Measurements from ENCODE around the gene PRKCE. TPM values are rescaled to one million over a fixed set of nuclear protein-coding genes. Genes with fewer than 3 reads are reported as not detected.

PRKCE gene
- total RNA-seq, 6 experiments from 2014 or later: 5.2 to 18.8 (median 11.0) TPM

DNA sequence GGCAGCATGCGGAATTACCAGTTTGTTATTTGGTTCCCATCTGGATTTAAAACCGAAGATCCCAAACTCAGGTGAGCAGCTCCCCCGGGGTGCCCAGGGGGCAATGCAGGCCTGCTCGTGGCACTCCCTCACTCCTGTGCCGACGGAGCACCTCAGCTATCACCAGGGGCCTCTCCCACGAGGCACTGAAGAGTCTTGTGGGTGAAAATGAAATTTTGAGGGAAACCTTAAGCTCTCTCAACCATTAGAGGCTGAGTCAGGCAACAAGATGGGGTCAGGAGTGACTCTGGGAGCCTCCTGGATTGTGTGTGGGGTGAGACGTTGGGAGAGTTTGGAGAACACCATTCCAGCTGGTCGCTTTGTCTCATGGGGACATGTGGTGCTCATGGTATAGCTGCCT lies 189.0 kb downstream of the PRKCE start:
- Histone ChIP-seq H3K4me3 (no peak overlapping the region), H3K9me3 (no peaks in the 10 kb centered on the region), H3K27me3 (no peaks in the 10 kb centered on the region), H3K36me3 (no peaks in the 10 kb centered on the region), H3K27ac (no peak overlapping the region), H3K4me1 (no peaks in the 10 kb centered on the region)
- ATAC-seq (no peak), DNase-seq (no peak)
- intact Hi-C loops (cut with DNase I): no loop called here
- TF ChIP-seq, protein P1, sequence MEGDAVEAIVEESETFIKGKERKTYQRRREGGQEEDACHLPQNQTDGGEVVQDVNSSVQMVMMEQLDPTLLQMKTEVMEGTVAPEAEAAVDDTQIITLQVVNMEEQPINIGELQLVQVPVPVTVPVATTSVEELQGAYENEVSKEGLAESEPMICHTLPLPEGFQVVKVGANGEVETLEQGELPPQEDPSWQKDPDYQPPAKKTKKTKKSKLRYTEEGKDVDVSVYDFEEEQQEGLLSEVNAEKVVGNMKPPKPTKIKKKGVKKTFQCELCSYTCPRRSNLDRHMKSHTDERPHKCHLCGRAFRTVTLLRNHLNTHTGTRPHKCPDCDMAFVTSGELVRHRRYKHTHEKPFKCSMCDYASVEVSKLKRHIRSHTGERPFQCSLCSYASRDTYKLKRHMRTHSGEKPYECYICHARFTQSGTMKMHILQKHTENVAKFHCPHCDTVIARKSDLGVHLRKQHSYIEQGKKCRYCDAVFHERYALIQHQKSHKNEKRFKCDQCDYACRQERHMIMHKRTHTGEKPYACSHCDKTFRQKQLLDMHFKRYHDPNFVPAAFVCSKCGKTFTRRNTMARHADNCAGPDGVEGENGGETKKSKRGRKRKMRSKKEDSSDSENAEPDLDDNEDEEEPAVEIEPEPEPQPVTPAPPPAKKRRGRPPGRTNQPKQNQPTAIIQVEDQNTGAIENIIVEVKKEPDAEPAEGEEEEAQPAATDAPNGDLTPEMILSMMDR (IDR thresholded peaks at IDR 0.05): no peak
- no peak for TF ChIP-seq POLR2A (IDR thresholded peaks at IDR 0.05)
- WGBS (ENCODE audit: insufficient coverage, low coverage, low lambda C conversion rate, missing lambda C conversion rate): 100% methylated on average over 3 of the region's 9 CpGs

DNA sequence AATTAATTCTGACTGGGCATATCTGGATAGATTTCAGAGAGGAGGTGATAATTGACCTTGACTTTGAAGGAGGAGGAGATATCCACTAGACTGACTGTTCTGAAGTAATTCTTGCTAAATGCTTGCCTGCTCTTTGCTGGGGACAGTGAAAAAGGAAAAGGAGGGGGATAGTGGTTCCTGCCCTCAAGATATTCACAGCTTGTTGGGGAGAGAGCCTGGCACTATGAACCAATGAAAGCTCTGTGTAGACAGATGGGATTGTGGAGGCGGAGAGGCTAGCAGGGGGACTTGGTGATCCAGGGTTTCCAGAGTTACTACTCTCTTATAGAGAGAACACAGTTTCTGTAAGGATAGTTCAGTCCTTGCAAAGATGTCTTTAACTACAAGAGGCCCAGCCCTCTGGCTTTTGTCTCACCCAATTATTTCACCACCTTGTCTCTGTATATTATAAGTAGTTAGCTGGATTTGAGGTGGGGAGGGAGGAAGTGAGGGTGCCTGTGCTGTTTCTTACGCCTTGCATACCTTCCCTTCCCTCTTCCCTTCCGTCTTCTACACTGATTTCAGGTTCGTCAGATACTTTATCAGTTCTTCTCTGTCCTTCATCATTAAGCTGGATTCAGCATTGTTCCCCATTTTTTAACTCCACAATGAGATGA lies 190.4 kb downstream of the PRKCE start:
- H3K27ac ChIP-seq: no peak overlapping the region
- H3K36me3 ChIP-seq: no peaks in the 10 kb centered on the region
- 84% methylated on average over 4 of the region's 4 CpGs for WGBS (ENCODE audit: insufficient coverage, low coverage, low lambda C conversion rate, missing lambda C conversion rate)
- H3K9me3 ChIP-seq: no peaks in the 10 kb centered on the region
- no peaks in the 10 kb centered on the region for H3K4me1 ChIP-seq
- DNase-seq (no peak), ATAC-seq (no peak)
- no peak overlapping the region for H3K4me3 ChIP-seq
- H3K27me3 ChIP-seq: no peaks in the 10 kb centered on the region
- intact Hi-C loops (cut with DNase I): no loop called here
- no peak for TF ChIP-seq POLR2A (IDR thresholded peaks at IDR 0.05)
- TF ChIP-seq, protein P1 (IDR thresholded peaks at IDR 0.05): no peak

DNA sequence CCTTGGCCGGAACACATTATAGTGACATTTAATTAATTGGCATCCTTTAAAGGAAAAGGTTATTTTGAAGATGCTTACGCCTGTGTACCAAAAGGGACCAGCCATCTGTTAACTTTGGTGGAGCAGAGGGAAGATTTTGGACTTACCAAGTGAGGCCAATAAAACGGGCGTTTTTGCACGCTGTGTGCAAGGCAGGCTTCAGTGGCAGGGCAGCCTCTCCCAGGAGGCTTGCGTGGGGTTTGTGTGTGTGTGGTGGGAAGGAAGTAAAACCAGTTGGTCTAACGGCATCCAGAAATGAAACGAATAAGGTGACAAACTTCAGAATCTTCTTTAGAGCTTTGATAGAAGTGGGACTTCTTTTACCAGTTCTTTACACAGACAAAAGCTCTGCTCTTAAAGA lies 191.7 kb downstream of the PRKCE start:
- no peaks in the 10 kb centered on the region for H3K9me3 ChIP-seq
- no peak for DNase-seq
- no peak for TF ChIP-seq POLR2A (IDR thresholded peaks at IDR 0.05)
- H3K4me3 ChIP-seq: no peak overlapping the region
- 66% methylated on average over 5 of the region's 8 CpGs for WGBS (ENCODE audit: insufficient coverage, low coverage, low lambda C conversion rate, missing lambda C conversion rate)
- H3K27me3 ChIP-seq: no peaks in the 10 kb centered on the region
- no peaks in the 10 kb centered on the region for H3K4me1 ChIP-seq
- H3K36me3 ChIP-seq: no peaks in the 10 kb centered on the region
- ATAC-seq: no peak
- intact Hi-C loops (cut with DNase I): no loop called here
- no peak overlapping the region for H3K27ac ChIP-seq

DNA sequence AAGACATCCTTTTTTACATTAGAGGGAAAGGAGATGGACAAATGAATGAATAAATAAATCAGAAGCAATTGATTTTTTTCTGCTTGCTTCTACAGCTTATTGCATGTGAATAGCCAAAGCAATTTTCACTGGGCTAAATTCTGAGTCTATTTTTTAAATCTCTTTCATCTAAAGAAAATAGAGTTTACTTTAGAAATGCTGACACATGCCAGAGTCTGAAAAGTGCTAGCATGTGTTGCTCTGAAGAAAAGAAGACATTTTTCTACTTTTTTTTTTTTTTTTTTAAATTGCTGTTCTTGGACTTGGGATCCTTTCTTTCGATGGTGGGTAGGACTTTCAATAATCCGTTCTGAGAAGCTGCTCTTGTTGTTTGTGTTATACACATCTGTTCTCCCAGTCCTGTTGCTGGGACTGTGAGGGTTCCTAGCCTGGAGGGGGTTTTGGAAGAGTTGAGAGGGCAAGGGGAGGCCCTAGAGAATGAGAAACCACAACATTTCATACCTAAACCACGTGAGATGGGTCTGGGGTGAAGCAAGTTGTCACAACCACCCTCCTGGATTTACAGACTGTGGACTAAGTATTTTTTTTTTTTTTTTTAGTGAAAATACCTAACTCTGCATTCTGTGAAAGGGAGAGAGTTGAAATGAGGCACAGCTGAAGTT lies 193.5 kb downstream of the PRKCE start:
- Histone ChIP-seq H3K4me3 (no peak overlapping the region), H3K4me1 (no peaks in the 10 kb centered on the region), H3K27ac (no peak overlapping the region), H3K27me3 (no peaks in the 10 kb centered on the region), H3K9me3 (no peaks in the 10 kb centered on the region), H3K36me3 (no peaks in the 10 kb centered on the region)
- TF ChIP-seq, protein P1 (IDR thresholded peaks at IDR 0.05): no peak
- no peak for TF ChIP-seq POLR2A (IDR thresholded peaks at IDR 0.05)
- ATAC-seq (no peak), DNase-seq (no peak)
- WGBS (ENCODE audit: insufficient coverage, low coverage, low lambda C conversion rate, missing lambda C conversion rate): 67% methylated on average over 3 of the region's 3 CpGs
- intact Hi-C loops (cut with DNase I): no loop called here

DNA sequence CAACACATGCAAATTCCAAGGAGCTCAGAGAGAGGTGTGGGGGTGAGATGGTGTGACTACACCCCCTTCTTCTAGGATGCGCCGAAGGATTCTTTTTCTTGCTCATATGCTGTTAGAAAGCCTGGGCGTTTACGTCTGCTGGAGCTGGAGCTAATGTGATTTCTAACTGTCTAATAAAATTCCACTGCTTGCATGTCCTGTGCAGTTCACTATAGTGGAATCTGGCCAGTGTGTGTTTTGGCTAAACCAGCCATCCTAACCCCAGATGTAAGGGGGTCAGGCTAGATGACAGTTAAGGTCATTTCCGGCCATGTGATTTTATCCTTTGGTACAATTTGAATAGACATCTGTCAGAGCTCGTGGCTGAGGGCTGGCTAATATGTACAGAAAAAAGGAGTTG lies 194.1 kb downstream of the PRKCE start:
- no peaks in the 10 kb centered on the region for H3K36me3 ChIP-seq
- DNase-seq (no peak), ATAC-seq (no peak)
- H3K9me3 ChIP-seq: no peaks in the 10 kb centered on the region
- H3K4me1 ChIP-seq: no peaks in the 10 kb centered on the region
- WGBS (ENCODE audit: insufficient coverage, low coverage, low lambda C conversion rate, missing lambda C conversion rate): 74% methylated on average over 6 of the region's 6 CpGs
- H3K4me3 ChIP-seq: no peak overlapping the region
- intact Hi-C loops (cut with DNase I): no loop called here
- TF ChIP-seq POLR2A (IDR thresholded peaks at IDR 0.05): no peak
- TF ChIP-seq, protein P1 (IDR thresholded peaks at IDR 0.05): no peak
- H3K27ac ChIP-seq: no peak overlapping the region
- no peaks in the 10 kb centered on the region for H3K27me3 ChIP-seq
